Measurements from ENCODE around the gene RNF32.

DNA sequence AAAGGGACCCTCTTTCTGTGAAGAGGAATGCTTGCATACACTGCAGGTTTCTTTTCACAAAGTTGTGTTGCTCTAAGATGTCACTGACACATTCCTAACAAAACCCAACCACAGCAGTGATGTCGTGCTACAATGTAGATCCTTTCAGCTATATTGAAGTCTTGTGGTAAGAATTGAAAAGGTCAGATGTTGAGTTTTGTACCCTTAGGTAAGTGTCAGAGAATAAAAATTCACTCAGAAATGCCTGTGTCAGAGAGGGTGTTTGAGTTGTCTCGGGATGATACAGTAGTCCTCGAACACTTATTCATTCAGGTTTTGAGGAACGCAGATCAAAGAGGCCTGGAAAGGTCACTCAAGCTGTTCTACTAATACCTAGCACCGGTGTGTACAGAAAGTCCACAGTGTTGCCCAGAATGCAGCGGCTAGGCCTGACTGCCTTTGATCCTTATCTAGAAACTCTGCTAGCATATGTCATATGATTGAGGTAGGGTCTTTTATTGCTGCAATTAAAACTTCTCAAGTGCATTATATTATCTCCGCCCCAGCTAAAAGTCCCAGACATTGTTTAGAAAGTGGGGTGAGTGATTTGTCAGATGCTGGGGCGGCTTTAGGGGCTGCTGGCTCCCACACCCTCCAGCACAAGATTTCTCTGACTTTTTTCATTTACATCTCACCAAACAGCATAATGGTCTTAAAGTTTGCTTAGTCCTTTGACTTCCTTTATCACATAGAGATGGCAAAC, 26.0 kb downstream of the RNF32 start:
- TF ChIP-seq, protein P1, sequence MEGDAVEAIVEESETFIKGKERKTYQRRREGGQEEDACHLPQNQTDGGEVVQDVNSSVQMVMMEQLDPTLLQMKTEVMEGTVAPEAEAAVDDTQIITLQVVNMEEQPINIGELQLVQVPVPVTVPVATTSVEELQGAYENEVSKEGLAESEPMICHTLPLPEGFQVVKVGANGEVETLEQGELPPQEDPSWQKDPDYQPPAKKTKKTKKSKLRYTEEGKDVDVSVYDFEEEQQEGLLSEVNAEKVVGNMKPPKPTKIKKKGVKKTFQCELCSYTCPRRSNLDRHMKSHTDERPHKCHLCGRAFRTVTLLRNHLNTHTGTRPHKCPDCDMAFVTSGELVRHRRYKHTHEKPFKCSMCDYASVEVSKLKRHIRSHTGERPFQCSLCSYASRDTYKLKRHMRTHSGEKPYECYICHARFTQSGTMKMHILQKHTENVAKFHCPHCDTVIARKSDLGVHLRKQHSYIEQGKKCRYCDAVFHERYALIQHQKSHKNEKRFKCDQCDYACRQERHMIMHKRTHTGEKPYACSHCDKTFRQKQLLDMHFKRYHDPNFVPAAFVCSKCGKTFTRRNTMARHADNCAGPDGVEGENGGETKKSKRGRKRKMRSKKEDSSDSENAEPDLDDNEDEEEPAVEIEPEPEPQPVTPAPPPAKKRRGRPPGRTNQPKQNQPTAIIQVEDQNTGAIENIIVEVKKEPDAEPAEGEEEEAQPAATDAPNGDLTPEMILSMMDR (IDR thresholded peaks at IDR 0.05): no peak
- no peak for TF ChIP-seq POLR2A (IDR thresholded peaks at IDR 0.05)
